Activated CD4-positive, alpha-beta memory T cell treated with anti-CD3 and anti-CD28 coated beads, Interleukin-2, amount 10 ng/mL, durations not matched to agents 7 days and 5 days (primary cell): Measurements from ENCODE around the gene CCDC89. TPM values are rescaled to one million over a fixed set of nuclear protein-coding genes. Genes with fewer than 3 reads are reported as not detected.

Source experiments
- CTCF ChIA-PET: fragments of 350-600 bp; sonication (Branson Sonifier 250); formaldehyde crosslinking; loops from one replicate; lab custom pipeline; 2021; ENCODE audit warnings: antibody characterized with exemption, inconsistent platforms; lab: Charles Lee
- POLR2A ChIA-PET: fragments of 350-600 bp; sonication (Branson Sonifier 250); formaldehyde crosslinking; loops from one replicate; lab custom pipeline; 2021; ENCODE audit warnings: antibody characterized with exemption; lab: Charles Lee
- DNase-seq: peaks from one replicate; pipeline ENCODE4 v3.0.0-alpha.2; 2020
- H3K27ac Mint-ChIP-seq: one replicate; pipeline ENCODE4 v1.8.0; 2021; ENCODE audit warnings: mild to moderate bottlenecking, mixed read lengths
- H3K27me3 Mint-ChIP-seq: one replicate; pipeline ENCODE4 v1.8.0; 2021; ENCODE audit warnings: mixed read lengths
- H3K36me3 Mint-ChIP-seq: one replicate; pipeline ENCODE4 v1.8.0; 2021; ENCODE audit warnings: low read depth, mixed read lengths
- H3K4me1 Mint-ChIP-seq: one replicate; pipeline ENCODE4 v1.8.0; 2021; ENCODE audit warnings: mixed read lengths
- H3K4me3 Mint-ChIP-seq: one replicate; pipeline ENCODE4 v1.8.0; 2021; ENCODE audit warnings: mild to moderate bottlenecking, mixed read lengths
- H3K9me3 Mint-ChIP-seq: one replicate; pipeline ENCODE4 v1.8.0; 2021; ENCODE audit warnings: mixed read lengths
- total RNA-seq, 2 experiments: library from RNA; stranded (reverse); gene quantifications; one replicate each; pipeline ENCODE4 v1.2.3, GENCODE V29; 2021

CCDC89 gene
- total RNA-seq, 2 experiments from 2014 or later: 1.1 to 1.7 TPM

DNA sequence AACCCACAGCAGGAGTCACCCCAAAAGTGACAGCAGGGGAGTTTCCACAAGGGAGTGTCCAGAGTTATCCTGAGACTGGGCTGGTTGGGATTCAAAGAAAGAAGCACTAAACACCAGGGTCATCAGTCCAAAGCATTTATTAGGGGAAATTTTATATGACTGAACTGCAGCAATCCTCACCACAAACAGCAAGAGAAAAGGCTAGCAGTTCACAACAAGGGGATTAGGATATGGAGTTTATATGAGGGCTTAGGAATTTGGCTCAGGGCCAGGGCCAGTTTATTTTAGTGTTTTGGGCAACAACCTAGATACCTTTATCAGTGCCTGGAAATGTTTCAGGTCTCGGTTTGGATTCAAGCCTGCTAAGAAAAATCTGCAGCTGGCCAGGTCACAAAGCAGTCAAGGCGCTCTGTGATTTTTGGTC is 42.8 kb downstream of the CCDC89 start:
- H3K27me3 Mint-ChIP-seq: peaks cover 32% of the 10 kb centered on the region
- H3K4me1 Mint-ChIP-seq: peaks cover 12% of the 10 kb centered on the region
- DNase-seq: no peak
- POLR2A ChIA-PET: no interaction called here
- no peak overlapping the region for H3K27ac Mint-ChIP-seq
- peaks cover 7% of the 10 kb centered on the region for H3K36me3 Mint-ChIP-seq
- no peaks in the 10 kb centered on the region for H3K9me3 Mint-ChIP-seq
- H3K4me3 Mint-ChIP-seq: no peak overlapping the region
- CTCF ChIA-PET: no interaction called here

DNA sequence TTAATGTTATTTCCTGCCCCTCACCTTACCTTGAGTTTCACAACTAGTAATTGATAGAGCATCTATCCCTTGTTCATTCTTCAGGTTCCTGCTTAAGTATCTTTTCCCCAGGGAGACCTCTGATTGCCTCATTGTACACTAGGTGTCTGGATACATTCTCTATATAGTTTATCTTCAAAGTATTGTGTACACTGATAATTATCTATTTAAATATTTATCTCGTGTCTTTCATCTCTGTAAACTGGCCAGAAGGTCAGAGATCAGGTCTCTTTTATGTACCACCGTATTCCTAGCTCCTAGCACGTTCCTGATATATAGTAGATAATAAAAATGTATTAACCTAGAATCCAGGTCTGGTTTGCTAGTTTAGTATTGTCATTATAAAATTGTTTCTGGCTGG is 51.2 kb downstream of the CCDC89 start:
- Mint-ChIP-seq H3K9me3 (no peaks in the 10 kb centered on the region), H3K27ac (no peak overlapping the region), H3K4me3 (no peak overlapping the region), H3K27me3 (no peaks in the 10 kb centered on the region), H3K36me3 (peaks cover 63% of the 10 kb centered on the region), H3K4me1 (peaks cover 17% of the 10 kb centered on the region)
- POLR2A ChIA-PET: no interaction called here
- no peak for DNase-seq
- CTCF ChIA-PET: interaction anchor here (1.5 kb wide), 1 partner anchor 13 kb away, joined by 4 read pairs; the partner anchor contains the start of gene TMEM126A

Other genes starting within 250 kb of the CCDC89 start
- 1 to 10 TPM; 1.3 to 1.7 TPM for gene DLG2, start 58.9 kb downstream of the CCDC89 start, total RNA-seq
- 10 to 100 TPM; 48.8 to 50.3 TPM for gene TMEM126B, start 57.6 kb downstream of the CCDC89 start, total RNA-seq
- gene TMEM126A, start 38.2 kb downstream of the CCDC89 start, total RNA-seq: 10 to 100 TPM; 31.8 to 35.6 TPM
- gene CREBZF, start 21.1 kb downstream of the CCDC89 start, total RNA-seq: 10 to 100 TPM; 66.0 to 68.4 TPM
- gene SYTL2, start 124.9 kb upstream of the CCDC89 start, total RNA-seq: 10 to 100 TPM; 93.0 to 99.2 TPM
- gene CCDC83, start 169.2 kb upstream of the CCDC89 start, total RNA-seq: not detected